OCI-M2 (cell line): ENCODE measurements around the gene SNAPC2.

ENCODE experiments used
- DNase-seq: peaks from one replicate; lab custom pipeline; 2025; ENCODE audit not compliant: unreplicated experiment; lab: John Stamatoyannopoulos, UW

The SNAPC2 gene

GRCh38 chr19:7965921-7966665 is 46.0 kb downstream of the SNAPC2 start:
- no peak for DNase-seq

GRCh38 chr19:7968008-7968795 is 48.1 kb downstream of the SNAPC2 start:
- no peak for DNase-seq

- DNase-seq: no peak
Observed at GRCh38 chr19:7968796-7969554, 48.8 kb downstream of the SNAPC2 start.

- no peak for DNase-seq
Observed at GRCh38 chr19:7969555-7969939, 49.4 kb downstream of the SNAPC2 start.

- no peak for DNase-seq
Observed at GRCh38 chr19:7970716-7971448, 50.7 kb downstream of the SNAPC2 start.

- DNase-seq: no peak
Observed at GRCh38 chr19:7971553-7972520, 51.7 kb downstream of the SNAPC2 start.
